Umbilical cord (tissue), 2 donors: Measurements from ENCODE around the gene CRIM1. TPM values are rescaled to one million over a fixed set of nuclear protein-coding genes. Genes with fewer than 3 reads are reported as not detected.
"Not testable (repeated sequence)": the region's sequence is repeated elsewhere in the genome, so short reads cannot be mapped to it uniquely, and the experiment has no call there.

Source experiments
- DNase-seq: peaks from one replicate; pipeline ENCODE4 v3.0.0-alpha.2; 2015; ENCODE audit warnings: low spot score
- total RNA-seq: library from RNA; depleted of rRNA; stranded (reverse); fragments of >200 nt; gene quantifications from one replicate; pipeline ENCODE4 v1.2.3, GENCODE V29; 2014; ENCODE audit warnings: low replicate concordance; ENCODE audit not compliant: insufficient read depth

Gene CRIM1
- total RNA-seq, 1 donor from 2014 or later: 344 TPM

DNA sequence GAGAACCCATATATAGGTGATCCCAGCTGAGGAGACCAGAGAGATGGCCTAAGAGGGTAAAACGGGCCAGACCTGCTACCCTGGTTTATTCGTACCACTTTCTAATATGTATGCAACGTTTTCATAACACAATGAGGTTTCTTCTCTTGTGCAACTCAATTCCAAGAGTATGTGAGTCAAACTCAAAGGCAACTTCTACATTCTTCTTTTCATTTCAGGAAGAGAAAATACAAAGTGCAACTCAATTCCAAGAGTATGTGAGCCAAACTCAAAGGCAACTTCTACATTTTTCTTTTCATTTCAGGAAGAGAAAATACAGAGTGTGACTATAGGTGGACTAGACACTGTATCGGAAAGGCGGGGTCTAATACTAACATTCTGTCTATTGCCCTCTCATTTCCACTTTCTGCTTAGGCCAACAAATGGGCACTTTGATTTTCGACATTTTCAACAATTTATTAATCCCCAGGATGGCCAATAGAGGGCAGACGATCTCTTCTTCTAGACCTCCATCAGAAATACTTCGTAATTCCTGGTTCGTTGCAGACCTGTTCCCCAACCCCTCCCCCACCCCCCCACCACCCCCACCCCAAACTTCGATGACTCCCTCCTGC is 3.7 kb upstream of the CRIM1 start:
- peak; percentile 62 for DNase-seq

DNA sequence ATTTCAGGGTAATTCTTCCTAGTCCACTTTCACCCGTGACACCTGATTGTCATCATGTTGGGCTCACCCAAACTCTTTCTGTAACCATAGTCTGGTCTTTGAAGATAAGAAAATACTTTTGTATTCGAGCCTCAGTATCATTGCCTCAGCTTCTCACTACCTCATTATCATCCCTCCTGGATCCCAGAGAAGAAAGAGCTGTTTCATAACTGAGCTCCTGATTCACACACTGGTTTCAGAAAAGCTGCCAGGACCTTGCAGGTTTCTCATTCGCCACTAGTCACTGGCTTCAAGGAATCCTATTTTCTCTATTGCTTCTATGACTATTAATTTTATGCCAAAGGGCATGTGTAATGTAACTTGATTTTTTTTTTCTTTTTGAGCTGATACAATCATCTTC is 2.9 kb upstream of the CRIM1 start:
- DNase-seq: no peak

DNA sequence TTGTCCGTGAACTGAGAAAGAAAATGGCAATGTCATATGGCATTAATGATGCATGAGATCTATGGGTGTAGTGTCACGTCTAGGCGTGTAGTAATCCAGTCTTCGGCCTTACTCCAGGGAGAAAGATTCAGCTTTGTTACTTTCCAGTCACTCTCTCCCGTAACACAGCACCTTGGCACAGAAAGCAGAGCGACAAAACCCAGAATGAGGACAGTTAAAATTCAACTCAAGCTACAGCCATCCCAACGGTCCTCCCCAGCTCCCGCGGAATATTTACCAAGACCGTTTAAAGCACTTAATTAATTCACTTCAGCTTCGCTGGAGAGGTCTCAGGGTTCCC is 797 bp upstream of the CRIM1 start:
- DNase-seq: no peak

DNA sequence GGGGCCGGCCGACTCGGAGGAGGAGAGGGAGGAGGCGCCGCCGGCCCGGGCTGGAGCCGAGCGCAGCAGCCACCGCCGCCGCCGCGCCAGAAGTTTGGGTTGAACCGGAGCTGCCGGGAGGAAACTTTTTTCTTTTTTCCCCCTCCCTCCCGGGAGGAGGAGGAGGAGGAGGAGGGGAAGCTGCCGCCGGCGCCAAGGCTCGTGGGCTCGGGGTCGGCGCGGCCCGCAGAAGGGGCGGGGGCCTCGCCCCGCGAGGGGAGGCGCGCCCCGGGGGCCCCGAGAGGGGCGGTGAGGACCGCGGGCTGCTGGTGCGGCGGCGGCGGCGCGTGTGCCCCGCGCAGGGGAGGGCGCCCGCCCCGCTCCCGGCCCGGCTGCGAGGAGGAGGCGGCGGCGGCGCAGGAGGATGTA is 316 bp downstream of the CRIM1 start:
- no peak for DNase-seq

DNA sequence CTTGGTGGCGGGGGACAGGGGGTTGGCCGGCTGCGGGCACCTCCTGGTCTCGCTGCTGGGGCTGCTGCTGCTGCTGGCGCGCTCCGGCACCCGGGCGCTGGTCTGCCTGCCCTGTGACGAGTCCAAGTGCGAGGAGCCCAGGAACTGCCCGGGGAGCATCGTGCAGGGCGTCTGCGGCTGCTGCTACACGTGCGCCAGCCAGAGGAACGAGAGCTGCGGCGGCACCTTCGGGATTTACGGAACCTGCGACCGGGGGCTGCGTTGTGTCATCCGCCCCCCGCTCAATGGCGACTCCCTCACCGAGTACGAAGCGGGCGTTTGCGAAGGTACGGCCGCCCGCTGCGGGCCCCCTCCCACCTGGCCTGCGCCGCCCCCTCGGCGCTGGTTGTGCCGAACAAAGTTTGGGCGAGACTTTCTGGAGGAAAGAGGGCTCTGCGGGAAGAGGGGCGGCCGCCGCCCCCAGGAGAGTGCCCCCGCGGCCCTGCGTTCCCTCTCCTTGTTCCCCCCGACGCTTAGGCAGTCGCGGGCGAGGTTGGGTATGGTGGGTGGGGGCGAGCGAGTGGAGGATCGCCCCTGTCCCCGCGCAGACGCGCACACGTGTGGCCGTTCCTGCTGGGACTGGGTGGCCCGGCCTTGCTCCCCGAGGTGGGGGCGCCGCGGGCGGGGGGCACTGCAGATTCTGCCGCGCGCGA is 866 bp downstream of the CRIM1 start:
- DNase-seq: peak; percentile 61

DNA sequence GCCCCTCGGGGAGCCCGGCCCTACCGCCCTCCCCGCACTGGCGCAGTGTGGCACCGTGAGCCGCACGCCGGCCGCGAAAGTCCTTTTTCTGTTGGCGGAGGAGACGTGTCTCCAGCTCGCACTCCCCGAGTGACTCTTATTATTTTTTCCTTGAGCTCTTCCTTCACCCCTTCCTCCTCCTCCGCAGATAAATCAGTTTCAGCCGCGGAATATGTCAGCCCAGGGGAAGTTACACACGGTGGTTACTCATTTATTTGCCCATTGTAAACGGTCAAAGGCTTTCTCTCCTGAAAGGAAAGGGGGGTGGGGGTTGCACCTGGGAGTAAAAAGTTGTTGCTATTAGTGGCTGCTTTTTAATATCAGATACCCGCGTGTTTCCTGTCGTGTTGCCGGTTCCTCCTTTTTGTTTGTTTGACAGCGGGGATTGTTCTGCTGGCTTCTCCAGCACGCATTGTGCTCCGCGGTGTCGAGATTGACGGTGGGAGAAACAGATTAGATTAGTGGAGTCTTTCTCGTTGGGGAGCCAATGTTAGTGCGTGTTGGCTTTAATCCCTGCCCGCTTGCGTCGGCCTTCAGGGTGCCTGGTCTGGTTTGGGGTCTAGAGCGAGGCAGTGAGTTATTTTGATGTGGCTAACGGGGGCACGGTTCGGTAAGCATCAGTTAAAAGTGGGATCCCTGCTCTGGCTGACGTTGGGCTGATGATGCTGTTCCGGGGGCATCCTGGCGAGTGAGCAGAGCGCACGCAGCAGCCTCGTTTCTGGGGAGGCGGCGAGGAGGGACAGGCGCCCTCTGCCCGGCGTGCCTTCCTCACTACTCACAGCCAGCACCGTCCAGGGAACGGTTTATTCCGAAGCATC is 1.6 kb downstream of the CRIM1 start:
- peak; percentile 56 for DNase-seq

DNA sequence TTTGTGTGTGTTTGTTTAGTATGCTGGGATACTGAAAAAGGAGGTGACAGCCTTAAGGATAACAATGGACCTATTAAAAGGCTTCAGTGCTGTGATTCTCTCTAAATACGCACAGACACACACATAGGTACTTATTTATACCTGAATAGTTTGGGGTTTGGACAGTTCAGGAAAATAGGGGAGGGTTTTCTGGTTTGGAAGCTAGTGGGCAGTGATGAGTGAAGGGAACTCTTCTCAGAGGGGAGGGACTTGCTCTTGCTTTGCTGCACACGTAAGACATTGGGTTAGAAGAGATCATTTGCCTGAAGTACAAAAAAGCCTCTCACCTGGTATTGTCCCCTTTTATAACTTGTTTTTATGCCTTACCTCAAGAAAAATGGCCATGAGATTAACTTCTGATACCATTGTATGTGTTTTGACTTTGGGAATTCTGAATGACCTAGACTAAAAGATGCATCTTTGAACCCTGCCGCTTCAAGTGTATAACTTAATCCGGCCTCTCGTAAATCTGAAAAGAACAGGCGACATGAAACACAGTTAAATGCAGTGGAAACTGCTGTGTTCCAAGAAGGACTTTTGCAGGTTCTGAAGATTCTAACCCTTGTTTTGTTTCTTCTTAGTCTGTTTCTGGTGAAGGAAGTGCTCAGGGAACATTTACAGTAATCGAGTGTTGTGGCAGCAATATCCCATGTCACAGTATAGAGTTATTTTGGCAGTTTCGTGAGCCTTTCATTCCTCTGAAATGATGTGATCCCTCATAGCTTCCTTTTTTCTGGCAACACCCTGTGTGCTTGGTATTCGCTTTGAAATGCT is 2.5 kb downstream of the CRIM1 start:
- DNase-seq: peak; percentile 86

DNA sequence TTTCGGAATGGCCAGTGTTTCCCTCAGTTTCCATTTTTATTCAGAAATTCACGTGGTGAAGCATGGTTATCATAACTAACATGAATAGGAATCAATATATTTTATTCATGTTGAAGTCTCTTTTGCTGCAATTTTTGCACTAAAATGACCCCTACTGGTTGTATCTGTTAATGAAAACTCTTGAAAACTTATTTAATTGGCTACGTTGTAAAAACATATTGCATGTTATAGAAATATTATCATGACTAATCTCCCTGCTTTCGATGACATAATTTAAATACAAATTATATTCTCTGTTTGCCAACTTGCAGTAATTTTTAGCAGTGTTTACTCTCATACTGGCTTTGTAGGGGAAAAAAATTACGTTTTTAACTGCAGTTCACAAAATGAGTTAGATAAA is 3.5 kb downstream of the CRIM1 start:
- DNase-seq: no peak

DNA sequence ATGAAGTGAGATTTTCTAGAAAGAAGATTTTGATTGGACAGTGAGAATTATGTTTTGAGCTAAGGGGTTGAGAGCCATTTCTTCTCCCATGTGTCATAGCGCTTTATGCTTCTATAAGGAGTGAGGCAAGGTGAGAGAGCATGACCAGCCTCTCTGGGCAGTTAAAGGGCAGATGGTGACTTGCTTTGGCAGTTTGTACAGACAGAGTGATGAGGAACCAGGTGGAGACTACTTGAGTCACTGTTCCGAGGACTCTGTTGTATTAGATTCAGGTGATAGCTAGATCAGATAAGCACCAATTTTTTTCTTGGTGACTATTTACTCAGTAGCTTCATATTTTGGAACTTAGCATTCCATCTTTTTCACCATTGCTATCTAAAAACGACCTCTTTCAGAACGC is 4.5 kb downstream of the CRIM1 start:
- no peak for DNase-seq

DNA sequence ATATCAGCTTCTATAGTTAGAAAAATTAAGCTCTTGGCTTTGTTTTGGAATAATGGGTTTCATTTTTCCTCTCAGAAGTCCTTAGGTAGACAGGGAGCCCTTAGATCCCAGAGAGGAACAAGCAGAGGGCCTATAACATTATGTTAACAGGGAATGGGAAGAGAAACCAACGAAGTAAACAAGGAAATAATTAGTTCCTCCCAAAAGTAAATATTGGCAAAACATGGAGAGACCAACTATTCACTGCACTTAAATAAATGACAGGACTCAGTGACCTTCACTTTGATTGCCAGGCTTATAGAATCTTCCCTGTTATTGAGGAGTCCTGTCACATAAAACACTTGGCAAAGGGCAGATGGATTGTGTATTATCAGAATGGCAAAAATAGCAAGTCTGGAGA is 5.3 kb downstream of the CRIM1 start:
- no peak for DNase-seq

DNA sequence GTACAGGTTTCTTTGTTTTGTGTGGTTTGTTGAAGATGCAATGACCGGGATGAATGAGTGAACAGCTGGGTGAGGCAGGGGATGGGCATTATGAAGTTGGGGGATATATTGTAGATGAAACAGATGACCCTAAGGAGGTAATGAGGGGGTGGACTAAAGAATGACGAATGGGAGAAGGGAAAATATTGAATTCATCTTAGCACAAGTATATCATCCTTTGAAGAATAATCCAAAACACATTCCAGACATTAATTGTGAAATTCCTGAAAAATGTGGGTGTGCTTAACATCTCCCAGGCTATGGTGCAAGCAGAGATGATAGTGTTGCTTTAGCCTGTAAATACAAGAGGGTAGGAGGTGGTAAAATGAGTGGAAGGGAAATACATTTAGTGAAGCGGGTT is 5.8 kb downstream of the CRIM1 start:
- DNase-seq: no peak

DNA sequence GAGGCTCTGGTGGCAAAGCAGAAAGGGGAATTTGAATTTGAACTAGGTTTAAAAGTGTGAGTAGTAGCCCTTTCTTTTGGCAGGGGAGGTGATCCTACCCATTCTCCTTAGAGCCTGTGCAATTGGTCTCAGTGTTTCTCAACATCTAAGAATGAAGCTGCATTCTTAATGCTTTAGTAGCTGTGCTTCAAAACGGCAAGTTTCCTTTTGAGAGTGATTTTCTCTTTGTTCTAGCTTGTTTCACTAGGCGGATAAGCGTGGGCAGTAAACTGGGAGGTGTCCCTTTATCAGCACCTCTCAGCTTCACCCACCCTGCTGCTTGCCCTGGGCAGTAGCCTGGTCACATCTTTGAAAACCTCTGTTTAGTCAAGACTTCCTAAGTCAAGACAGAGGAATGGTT is 6.7 kb downstream of the CRIM1 start:
- DNase-seq: no peak

DNA sequence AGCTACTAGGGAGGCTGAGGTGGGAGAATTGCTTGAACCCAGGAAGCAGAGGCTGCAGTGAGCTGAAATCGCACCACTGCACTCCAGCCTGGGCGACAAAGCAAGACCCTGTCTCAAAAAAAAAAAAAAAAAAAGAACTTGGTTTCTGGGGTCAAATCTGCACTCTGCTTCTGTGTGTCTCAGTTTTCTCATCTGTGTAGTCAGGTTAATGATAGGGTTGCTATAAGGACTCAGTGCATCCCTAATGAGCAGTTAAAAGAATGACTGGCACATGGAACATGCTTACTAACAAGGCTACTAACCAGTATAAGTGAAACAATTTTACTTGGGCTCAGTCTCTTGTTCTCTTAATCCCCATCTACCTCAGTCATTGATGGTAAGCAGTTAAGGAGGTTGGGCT is 7.5 kb downstream of the CRIM1 start:
- DNase-seq: not testable (repeated sequence)

DNA sequence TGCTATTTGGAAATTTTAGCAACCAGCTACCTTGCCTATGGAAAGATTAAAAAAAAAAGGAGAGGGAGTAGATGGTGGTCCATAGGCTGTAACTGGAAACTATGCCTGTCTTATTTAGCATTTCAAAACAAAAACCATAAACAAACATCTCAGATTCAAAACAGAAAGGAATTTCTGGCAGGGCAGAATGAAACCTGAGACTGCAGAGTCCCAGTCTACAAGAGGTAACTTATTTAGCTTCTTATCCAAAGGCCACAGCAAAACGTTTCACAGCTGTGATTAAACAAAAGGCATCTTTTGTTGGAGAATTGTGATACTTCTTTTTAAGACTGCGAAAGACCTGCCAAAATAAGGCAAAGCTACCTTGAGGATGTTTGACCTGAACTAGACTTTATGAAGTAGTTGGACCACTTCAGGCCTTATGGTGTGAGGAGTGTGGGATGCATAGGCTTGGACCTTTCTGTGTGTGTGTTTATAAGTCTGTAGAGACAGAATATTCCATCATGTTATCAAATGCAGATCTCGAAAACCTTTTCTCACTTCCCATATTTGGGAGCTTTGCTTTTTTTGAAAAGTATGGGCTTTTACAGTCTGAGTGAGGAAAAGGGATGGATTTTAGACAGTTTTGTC is 11.0 kb downstream of the CRIM1 start:
- no peak for DNase-seq

DNA sequence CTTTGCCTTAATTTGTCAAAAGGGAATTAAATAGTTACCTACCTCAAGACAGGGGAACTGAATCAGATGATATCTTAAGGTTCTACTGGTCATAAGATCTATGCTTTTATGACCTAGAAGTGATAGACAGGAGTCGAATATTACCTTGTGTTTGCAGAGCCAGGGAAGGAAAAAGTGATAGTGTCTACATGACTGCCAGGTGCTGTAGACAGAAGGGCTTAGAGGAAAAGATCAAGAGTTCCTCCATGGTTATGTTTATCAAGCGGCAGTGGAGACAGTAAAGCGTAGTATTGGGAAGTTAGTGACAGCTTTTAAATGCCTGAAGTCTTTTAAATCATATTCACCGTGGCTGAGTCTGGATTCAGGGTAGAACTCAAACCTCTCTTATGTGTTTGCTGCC is 11.9 kb downstream of the CRIM1 start:
- no peak for DNase-seq

DNA sequence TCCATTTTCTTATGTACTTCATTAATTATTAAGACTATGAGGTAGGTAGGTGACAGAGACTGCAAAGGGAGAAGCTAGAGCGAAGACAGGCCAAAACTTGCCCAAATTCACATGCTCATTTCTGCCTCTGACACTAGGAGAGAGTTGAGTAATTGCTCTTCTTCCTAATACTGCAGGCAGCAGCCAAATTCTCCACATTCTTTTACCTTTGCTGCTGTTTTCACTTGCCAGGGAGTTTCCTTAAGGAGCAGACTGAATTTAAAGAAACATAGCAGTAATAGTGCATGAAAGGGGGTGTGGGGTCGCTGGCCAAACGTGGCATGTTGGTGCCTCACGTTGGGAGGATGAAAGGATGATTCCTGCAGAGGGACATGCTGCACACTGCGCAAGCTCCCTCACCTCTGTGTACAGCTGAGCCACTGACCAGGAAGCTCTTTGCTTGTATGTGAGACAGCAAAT is 12.3 kb downstream of the CRIM1 start:
- DNase-seq: peak; percentile 54

DNA sequence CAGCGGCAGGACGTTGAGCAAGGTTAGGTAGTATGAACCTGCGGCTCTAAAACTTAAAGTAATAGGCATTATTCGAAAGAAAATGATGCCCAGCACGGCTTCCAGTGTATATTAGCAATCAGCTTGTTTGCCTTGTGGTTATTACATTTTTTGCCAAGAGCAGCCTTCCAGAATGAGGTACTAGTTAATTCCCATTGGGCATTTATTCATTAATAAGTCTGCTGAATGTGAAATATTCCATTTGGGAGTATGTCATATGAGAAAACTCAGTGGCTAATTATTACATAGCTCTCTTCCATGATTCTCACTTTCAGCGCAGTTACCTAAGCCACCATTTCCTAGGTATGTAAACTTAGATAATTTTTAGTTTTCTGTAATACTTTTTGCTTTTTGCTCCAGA is 12.9 kb downstream of the CRIM1 start:
- DNase-seq: no peak

DNA sequence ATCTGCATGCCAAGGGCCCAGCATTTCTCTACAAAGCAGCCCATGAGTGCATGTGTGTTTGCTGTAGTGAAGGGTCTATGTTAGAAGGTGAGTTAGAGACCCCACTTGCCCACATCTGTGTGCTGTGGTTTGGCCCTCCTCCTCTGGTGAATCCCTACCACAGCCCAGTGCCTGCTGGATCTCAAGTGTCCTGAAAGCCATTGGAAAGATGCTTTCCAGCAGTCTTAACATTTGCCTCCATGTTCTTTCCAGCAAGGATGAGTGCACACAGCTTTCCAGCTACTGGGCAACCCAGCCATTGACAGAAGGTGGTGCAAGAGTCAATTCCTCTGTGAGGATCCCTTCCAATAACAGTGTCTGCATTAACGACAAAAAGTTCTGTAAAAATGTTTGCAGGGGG is 13.6 kb downstream of the CRIM1 start:
- no peak for DNase-seq

DNA sequence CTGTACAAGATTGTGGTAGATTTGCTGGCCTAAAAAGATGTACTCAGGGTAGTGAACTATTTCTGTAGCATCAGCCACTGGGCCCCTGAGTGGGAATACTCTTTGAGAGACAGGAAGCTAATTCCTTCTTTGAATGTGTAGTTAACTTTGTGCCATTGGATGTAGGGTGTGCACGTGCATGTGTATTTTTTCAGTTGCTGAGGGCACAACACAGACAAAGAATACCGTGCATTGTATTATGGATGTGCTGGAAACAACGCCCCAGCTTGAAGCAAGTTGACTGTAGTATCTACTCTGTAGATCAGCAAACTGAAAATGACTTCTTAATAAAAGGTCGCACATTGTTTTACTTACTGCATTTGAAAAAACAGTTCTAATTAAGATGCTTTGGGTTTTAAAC is 14.1 kb downstream of the CRIM1 start:
- no peak for DNase-seq

DNA sequence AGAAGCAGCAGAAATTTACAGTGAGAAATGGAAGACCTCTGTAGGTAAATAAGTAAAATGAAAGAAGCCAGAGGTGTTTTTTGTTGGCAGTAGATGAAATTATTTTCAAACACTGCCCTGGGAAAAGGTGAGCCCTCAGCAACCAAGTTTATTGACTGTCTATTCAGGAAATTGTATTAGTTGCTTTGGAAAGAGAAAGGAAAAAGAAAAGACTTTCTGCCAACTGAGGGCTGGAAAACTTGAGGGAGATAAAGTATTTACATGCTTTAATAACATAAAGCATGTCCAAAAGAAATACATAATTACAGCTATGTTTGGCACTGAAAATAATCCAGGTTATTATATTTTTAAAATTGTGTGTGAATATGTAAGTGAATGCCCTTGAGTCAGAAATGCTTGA is 14.7 kb downstream of the CRIM1 start:
- no peak for DNase-seq

DNA sequence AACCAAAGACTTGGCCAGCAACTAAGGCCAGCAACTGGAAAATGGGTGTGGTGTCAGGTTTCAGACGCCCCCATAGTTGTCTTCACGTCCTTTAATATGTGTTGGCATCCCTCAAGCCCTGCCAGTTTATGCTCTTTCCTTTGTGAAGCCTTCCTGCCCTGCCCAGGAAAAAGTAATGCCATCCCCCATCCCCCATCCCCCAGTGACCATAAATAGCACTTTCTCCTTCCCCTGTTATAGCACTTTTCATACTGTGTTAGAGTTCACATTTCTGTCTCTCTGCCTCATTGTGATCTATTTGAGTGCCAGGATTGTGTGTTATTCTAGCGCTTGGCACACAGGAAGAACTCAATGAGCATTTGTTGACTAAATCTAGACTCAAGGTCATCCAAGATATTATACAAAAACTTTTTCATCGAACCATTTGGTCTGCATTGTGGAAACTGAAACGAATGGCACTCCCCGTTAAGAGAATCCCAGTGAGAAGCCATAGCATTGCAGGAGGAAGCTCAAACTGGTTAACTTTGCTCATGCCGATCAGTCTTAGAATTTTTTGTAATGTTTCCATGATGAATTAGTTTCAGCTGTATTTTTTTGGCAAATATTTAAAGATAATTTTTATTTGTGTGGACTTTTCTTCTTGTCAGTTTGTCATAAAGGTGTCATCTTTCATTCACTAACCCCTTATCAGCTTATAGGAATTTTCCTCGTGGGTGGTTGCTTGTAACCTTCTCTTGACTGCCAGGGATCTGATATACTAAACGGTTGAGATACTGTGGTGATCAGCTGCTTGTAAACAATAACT is 15.7 kb downstream of the CRIM1 start:
- DNase-seq: no peak
